Motor neuron (in vitro differentiated cells): ENCODE results near the gene RASSF1. TPM values are rescaled to one million over a fixed set of nuclear protein-coding genes. Genes with fewer than 3 reads are reported as not detected.

Source experiments
- ATAC-seq, 8 experiments: fragments of 200-7000 bp; cut with Tn5 transposase; replicated peaks in 6 of 8; 2 replicates each; pipeline ENCODE4 v1.8.0; 2021; ENCODE audit warnings: mild to moderate bottlenecking in 8 of 8, moderate library complexity in 8 of 8
- H3K27ac ChIP-seq, 2 donors: fragments of 250-450 bp; sonication (Bioruptor Pico); 2 replicates each; pipeline ENCODE4 v1.9.0; 2021; ENCODE audit warnings: antibody characterized with exemption in 2 of 2, mild to moderate bottlenecking in 2 of 2, moderate library complexity in 1 of 2
- H3K4me1 ChIP-seq, 2 donors: fragments of 250-450 bp; sonication (Bioruptor Pico); replicated peaks in 1 of 2; 2 replicates each; pipeline ENCODE4 v1.6.1; 2021; ENCODE audit warnings: antibody characterized with exemption in 2 of 2, mild to moderate bottlenecking in 2 of 2, moderate library complexity in 1 of 2
- H3K4me3 ChIP-seq, 5 donors: fragments of 250-450 bp; sonication (Bioruptor Pico); 2 replicates each; pipeline ENCODE4 v1.9.0; 2021; ENCODE audit warnings: antibody characterized with exemption in 5 of 5, mild to moderate bottlenecking in 5 of 5, moderate library complexity in 4 of 5
- WGBS, 10 experiments: fragments of 450-650 bp; shearing (Covaris generic); methylation state at CpG; one replicate each; pipeline ENCODE4 v1.0.0; 2022; 5-methylcytosine and 5-hydroxymethylcytosine counted together
- in situ Hi-C, 9 experiments: fragments of 400-800 bp; cut with MboI; loops; one replicate each; pipeline ENCODE4 v1.15.0; 2021; ENCODE audit warnings: low sequenced_read_pairs in 9 of 9, low pct_unique_long_range_greater_than_20kb in 2 of 9; ENCODE audit not compliant: unreplicated experiment in 9 of 9
- total RNA-seq, 8 experiments: library from RNA; unstranded; fragments of 300-600 nt; gene quantifications; 2 replicates each; pipeline versions ENCODE4 v1.2.3 to v1.2.4, GENCODE V29; 2022

The RASSF1 gene
- total RNA-seq, 8 experiments from 2014 or later = 14.0 to 21.3 (median 18.0) TPM

DNA sequence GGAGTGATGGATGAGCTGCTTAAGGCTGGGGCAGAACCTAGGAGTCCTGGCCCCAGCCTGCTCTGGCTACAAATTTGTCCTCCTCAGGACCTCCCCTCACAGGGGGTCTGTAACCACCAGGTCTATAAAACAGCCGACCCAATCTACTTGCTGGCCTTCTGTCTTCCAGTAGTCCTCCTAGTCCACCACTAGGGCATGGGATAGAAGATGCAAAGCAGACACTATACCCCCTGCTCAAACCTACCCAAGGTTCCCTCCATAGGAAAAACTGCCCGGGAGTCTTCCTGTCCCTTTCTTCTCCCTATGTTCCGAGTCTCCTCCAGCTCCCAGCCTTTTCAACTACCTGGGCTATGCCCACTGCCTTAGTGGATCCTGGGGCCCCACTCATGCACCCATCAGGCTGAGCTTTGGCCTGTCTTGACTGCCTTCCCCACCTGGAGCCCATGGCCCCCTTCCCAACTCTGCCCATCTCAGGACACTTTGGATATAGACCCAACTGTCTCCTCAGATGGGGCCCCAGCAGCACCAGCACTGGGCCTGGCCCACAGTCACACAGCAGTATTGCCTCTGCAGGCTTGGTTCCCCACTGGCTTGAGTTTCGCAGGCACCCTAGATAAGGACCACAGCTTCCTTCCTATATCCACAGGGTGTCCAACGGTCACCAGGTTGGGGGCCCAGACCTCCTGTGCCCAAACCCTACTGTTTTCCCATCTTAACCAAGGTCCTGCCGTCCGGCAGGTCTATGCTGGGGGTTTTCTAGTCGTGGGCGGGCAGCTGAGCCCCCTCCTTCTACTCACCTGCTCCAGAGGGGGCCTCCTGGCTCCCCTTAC lies 42.5 kb downstream of the RASSF1 start:
- ATAC-seq = no peak
- in situ Hi-C loops = no loop called here
- Histone ChIP-seq H3K4me3 (peak overlapping the region; percentile 65 to 73 (median 70)), H3K4me1 (peaks cover 14 to 15% of the 10 kb centered on the region in 2 donors), H3K27ac (peak overlapping the region; percentile 79 to 80)
- 67 to 100% (median 81%) methylated on average over 1 to 2 of the region's 9 CpGs; no CpG with 5 or more reads in 6 of the 10 experiments for WGBS, 10 experiments

DNA sequence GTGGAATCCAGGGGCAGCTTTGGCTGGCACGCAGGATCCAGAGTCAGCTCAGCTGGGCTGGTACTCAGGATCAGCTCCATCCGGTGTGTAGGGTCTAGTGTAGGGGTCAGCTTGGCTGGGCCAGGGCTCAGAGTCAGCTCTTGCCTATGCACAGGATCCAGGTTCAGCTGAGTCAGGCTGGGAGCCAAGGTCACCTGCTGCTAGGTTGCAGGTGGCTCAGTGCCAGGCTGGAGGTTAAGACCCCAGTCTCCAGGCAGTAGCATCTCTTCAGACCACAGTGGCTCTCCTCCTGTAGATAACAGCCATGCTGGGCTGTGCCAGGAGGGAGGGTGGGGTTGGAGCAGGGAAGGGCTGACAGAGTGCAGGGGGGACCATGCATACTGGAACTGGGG lies 43.3 kb downstream of the RASSF1 start:
- H3K4me1 ChIP-seq = peaks cover 18% of the 10 kb centered on the region in 2 donors
- no peak overlapping the region for H3K4me3 ChIP-seq
- no peak for ATAC-seq
- in situ Hi-C loops = no loop called here
- WGBS, 10 experiments = 80 to 100% methylated on average over 1 to 2 of the region's 2 CpGs; no CpG with 5 or more reads in 8 of the 10 experiments
- no peak overlapping the region for H3K27ac ChIP-seq

DNA sequence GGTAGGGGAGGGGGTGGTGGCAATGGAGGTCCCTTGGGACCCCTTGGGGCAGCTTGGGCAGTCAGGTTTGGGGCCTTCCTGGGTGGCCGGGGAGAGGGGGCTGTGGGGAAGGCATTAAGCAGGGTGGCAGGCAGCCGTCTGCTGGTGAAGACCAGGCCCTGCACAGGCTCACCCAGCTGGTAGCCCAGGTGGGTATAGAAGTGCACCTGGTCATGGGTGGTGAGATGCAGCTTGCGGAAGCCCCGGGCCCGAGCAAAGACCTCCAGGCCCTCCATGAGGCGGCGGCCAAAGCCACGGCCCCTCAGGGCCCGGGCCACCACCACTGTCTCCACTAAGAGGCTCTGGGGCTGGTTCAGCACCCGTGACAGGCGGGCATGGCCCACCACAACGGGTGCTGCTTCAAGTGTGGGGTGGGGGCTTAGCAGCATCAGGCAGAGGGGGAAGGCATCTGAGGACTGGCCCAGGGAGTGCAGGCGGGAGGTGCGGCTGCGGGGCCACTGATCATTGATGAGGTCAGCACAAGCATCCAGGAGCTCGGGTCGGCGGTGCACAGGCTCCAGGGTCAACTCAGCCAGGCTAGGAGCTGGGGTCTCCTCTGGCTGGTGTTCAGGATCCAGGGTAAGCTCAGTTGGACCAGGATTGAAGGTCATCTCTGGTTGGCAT lies 43.8 kb downstream of the RASSF1 start:
- WGBS, 10 experiments = 83 to 90% methylated on average over 2 of the region's 18 CpGs; no CpG with 5 or more reads in 8 of the 10 experiments

DNA sequence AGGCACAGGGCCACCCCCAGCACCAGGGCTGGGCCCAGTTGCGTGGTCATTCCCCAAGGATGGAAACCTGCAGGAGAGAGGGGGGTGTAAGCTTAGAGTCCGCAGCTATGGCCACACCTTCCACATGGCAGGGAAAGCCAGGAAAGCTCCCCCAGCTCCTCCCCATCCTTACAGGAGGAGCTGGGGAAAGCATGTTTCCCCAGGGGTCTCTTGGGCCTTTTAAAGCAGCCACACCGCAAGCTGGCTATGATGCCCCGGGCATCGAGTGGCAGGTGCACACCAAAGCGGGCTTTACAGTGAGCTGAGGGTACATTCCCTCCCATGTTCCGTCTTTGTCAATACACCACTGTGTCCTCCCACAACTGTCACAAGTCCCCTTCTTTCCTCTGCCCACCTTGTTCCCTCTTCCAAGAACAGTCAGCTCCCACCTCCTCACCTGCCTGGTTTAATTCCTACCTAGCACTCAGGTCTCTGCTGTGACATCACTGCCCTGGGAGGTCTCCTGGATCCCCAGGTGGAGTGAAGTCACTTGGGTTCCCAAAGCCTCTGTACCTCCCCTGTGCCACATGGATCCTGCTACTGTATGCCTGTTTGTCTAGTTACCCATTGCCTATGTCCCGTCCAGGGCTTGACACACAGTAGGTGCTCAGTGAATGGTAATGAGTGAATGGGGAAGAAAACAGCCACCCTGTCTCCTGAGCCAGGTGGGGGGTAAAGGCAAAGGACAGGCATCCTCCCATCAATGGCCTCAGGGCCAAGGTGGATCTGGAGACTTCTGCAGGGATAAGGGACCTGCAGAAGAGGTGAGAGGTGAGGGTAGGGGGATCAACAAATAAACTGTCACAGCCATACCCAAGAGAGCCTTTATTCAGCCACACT lies 44.8 kb downstream of the RASSF1 start:
- 60 to 78% (median 71%) methylated on average over 1 to 5 of the region's 8 CpGs; no CpG with 5 or more reads in 5 of the 10 experiments for WGBS, 10 experiments
- peaks cover 21 to 23% of the 10 kb centered on the region in 2 donors for H3K4me1 ChIP-seq
- in situ Hi-C loops = no loop called here

More for the DNA sequence above, 43.8 kb downstream of the RASSF1 start:
- in situ Hi-C loops = no loop called here
- no peak for ATAC-seq
- no peak overlapping the region for H3K27ac ChIP-seq
- H3K4me1 ChIP-seq = peaks cover 18% of the 10 kb centered on the region in 2 donors
- no peak overlapping the region for H3K4me3 ChIP-seq

DNA sequence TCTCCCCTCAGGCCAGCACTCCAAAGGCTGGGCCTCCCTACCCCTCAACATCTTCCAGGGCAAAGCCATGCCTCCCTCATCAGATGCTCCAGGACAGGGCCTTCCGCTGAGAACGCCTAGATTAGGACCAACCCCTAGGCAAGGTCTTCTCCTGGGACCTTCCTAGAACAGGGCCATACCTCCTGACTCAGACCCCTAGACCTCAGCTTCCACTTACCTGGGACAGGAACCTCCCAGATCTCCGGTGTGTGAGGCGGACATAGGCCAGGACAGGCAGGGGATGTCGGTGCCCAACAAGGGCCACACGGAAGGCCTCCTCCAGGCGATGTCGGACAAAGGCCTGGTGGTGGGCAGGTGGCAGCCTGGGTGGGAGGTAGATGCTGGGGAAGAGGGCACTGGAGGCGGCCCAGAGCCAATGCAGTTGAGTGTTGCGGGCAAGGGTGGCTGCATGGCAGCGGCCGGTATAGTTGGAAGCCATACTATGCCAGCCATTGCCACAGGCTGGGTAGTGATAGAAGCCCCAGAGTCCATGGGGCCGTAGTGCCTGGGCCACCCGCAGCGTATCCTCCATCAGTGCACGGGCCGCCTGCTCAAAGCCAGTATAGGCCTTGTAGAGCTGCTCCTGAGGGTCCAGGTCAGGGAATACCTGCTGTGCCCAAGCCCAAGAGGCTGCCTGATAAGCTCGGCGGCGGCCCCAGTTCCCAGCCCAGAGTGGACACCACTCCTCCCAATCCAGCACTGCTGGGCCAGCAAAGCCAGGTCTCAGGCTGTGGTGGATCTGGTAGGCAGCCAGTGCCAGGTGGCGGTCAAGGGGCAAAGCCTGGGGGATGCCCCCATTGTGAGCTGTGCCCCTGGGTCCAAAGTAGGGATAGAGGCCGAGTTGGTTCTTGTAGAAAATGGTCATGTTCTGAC lies 45.9 kb downstream of the RASSF1 start:
- Histone ChIP-seq H3K27ac (no peak overlapping the region), H3K4me1 (peaks cover 13 to 15% of the 10 kb centered on the region in 2 donors), H3K4me3 (no peak overlapping the region)
- ATAC-seq = no peak
- 95 to 100% (median 100%) methylated on average over 1 to 11 of the region's 22 CpGs; no CpG with 5 or more reads in 5 of the 10 experiments for WGBS, 10 experiments
- in situ Hi-C loops = no loop called here

More for the DNA sequence above, 44.8 kb downstream of the RASSF1 start:
- Histone ChIP-seq H3K27ac (no peak overlapping the region), H3K4me3 (no peak overlapping the region)
- ATAC-seq = no peak

DNA sequence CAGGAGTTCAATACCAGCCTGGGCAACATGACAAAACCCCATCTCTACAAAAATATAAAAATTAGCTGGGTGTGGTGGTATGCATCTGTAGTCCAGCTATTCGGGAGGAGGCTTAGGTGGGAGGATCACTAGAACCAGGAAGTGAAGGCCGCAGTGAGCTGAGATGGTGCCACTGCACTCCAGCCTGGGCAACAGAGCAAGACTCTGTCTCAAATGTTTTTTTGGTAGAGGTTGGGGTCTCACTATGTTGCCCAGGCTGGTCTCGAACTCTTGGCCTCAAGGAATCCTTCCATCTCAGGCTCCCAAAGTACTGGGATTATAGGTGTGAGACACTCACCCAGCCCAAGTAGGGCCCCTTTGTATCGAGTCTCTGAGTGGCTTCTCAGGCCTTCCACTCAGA lies 46.5 kb downstream of the RASSF1 start:
- Histone ChIP-seq H3K4me3 (no peak overlapping the region), H3K27ac (no peak overlapping the region), H3K4me1 (peaks cover 13 to 15% of the 10 kb centered on the region in 2 donors)
- WGBS, 10 experiments = 68 to 100% (median 86%) methylated on average over 1 to 4 of the region's 4 CpGs; no CpG with 5 or more reads in 5 of the 10 experiments
- ATAC-seq = no peak
- in situ Hi-C loops = no loop called here

DNA sequence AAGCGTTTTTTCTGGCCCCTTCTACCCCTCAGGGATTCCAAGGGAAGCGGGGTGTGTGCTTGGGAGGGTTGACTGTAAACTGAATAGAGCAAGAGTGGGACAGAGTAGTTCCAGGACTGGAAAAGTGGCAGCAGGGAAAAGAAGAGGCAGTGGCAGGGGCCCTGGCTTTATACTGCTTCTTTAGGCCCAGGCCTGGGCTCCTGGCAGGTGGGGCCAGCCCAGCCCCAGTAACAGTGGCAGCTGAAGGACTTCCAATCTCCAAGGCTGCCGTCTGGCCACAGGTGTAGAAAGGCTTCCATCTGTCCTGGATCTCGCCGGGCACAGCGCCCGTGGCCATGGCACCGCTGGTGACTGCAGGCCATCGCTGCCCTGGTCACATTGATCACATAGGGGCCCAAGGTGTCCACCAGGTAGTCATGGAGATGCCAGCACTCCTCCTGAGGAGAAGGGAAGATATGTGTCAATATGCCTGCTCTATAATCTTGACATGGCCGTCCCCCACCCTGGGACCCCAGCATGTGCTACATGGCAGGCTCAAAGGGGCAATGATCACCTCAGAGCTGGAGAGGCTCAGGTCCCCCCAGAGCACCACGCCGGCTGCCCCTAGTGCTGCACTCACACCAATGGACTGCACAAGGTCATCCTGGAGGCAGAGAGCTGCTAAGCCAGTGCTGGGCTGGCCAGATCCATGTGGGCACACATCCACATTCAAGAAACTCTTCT lies 47.4 kb downstream of the RASSF1 start:
- peak overlapping the region in 2 of 5 donors; percentile 79 to 97 for H3K4me3 ChIP-seq
- 0 to 100% (median 42%) methylated on average over 1 to 8 of the region's 12 CpGs; no CpG with 5 or more reads in 6 of the 10 experiments for WGBS, 10 experiments

DNA sequence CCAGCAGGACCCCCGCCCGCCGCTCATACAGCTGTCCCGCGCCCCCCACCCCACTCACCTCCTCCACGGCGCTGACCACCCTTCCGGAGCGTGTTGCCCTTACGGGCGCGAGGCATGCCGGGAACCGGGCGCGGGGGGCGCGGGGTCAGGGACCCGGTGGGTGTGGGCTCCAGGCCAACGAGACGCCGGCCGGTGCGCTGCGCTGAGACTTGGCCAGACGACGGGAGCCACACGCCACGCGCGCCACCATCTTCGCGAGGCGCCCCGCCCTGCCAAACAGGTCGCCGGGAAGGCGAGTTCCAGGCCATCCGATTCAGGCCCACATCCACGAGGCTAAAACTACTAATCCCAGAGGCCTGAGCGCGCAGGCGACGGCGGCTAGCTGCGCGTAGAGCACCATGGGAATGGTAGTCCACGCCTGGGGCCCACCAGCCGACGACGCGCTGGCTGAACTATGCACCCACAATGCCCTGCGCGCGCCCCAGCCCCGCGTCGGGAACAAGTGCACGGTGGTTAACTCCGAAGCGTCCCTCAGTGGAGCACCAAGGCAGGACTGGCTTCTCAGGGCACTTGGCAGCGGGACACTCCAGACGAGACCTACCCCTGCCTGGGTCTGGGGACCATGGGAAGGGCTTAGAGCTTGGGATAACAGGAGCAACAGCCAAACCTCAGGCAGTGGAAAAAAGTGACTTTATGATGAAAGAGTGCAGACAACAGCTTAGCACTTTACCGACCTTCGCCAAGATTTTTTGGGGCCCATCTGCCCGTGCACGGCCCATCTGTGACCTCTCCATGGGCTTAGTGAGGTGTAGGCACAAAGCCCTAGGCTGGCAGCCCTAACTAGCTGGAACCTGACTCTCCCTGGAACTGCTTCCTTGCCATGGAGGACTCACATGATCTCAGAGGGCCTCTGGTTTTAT lies 48.2 kb downstream of the RASSF1 start, which contains the start of gene IFRD2:
Gene IFRD2 (minus strand): TSS at position 271 of the 920 bp plus-strand sequence. CDS start 155 bp downstream, at position 116.
- ATAC-seq = peak; percentile 93 to 97 (median 94)
- in situ Hi-C loops = no loop called here
- 0 to 45% (median 1%) methylated on average over 2 to 21 of the region's 67 CpGs; no CpG with 5 or more reads in 5 of the 10 experiments for WGBS, 10 experiments
- peaks cover 7 to 10% of the 10 kb centered on the region in 2 donors for H3K4me1 ChIP-seq
- H3K4me3 ChIP-seq = peak within 1 kb of the TSS; percentile 70 to 97 (median 75)
- peak within 1 kb of the TSS; percentile 37 to 71 for H3K27ac ChIP-seq

More for the DNA sequence above, 47.4 kb downstream of the RASSF1 start:
- Histone ChIP-seq H3K27ac (peak overlapping the region in 1 of 2 donors; percentile 50), H3K4me1 (peaks cover 10 to 14% of the 10 kb centered on the region in 2 donors)
- in situ Hi-C loops = no loop called here
- no peak for ATAC-seq

DNA sequence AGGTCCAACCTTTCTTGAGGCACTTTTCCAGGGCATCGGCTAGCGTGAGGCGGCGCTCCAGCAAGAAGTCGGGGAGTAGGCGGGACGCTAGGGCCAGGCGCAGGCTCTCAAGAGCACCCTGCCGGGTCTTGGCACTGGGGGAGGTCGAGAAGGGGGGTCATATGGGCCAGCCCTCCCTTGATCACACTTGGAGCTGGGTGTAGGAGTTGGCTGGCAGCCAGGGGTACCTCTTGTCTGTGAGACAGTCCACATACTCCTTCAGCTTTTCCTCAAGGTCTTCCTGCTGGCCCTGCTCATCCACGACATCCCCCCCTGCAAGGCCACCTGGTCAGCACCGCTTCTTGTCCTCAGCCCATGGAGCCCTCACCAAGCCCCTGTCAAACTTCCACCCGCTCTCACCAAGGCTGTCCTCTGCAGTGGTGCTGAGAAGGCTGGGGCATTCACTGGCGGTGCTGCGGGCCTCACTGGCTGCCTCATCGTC lies 50.4 kb downstream of the RASSF1 start:
- WGBS, 10 experiments = 83 to 100% (median 89%) methylated on average over 1 to 7 of the region's 16 CpGs; no CpG with 5 or more reads in 5 of the 10 experiments
- Histone ChIP-seq H3K27ac (no peak overlapping the region), H3K4me1 (peaks cover 7 to 10% of the 10 kb centered on the region in 2 donors), H3K4me3 (no peak overlapping the region)
- in situ Hi-C loops = no loop called here
- no peak for ATAC-seq

DNA sequence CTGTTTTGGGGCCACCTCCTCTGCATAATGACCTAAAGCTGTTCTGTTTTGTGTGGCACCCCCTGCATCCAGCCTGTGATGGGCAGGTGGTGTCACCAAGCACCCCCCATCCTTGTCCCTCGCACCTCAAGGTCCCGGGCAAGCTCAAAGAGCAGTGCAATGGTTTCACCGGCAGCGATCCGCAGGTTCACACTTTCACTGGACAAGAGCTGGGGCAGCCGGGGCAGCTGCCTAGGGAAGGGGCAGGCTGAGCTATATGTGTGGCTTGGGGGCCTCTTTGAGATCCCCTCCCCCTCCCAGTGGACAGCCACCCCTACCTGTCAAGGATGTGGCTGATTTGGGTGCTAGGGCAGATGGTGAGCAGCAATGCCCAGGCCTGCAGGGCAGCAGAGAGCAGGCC lies 51.5 kb downstream of the RASSF1 start:
- ATAC-seq = no peak
- in situ Hi-C loops = no loop called here
- no peak overlapping the region for H3K27ac ChIP-seq
- WGBS, 10 experiments = 82 to 100% methylated on average over 2 to 4 of the region's 6 CpGs; no CpG with 5 or more reads in 8 of the 10 experiments
- H3K4me3 ChIP-seq = no peak overlapping the region
- H3K4me1 ChIP-seq = peaks cover 7 to 10% of the 10 kb centered on the region in 2 donors
